CD4-positive, alpha-beta T cell (primary cell): Measurements from ENCODE around the gene AXIN2. TPM values are rescaled to one million over a fixed set of nuclear protein-coding genes. Genes with fewer than 3 reads are reported as not detected.

Experiments used
- ATAC-seq: fragments of 200-7000 bp; cut with Tn5 transposase; one replicate; pipeline ENCODE4 v1.10.0; 2022; ENCODE audit warnings: mild to moderate bottlenecking; ENCODE audit not compliant: poor library complexity
- CTCF ChIA-PET: fragments of 350-600 bp; sonication (Branson Sonifier 250); formaldehyde crosslinking; loops from one replicate; lab custom pipeline; 2021; ENCODE audit warnings: antibody characterized with exemption, inconsistent platforms; lab: Charles Lee
- POLR2A ChIA-PET: fragments of 350-600 bp; sonication (Branson Sonifier 250); formaldehyde crosslinking; loops from one replicate; lab custom pipeline; 2021; ENCODE audit warnings: antibody characterized with exemption, inconsistent platforms; lab: Charles Lee
- DNase-seq, 14 experiments: peaks; one replicate each; pipeline ENCODE4 v3.0.0-alpha.2; 2013 to 2020; ENCODE audit warnings: mixed read lengths in 2 of 14
- H3K27ac ChIP-seq, 2 donors: one replicate each; pipeline versions ENCODE4 v1.5.1 to v1.7.0; 2013; ENCODE audit warnings: low read length in 2 of 2, low read depth in 1 of 2, mild to moderate bottlenecking in 1 of 2
- H3K27me3 ChIP-seq, 2 experiments: 1 replicate in 1 of 2; 2 replicates in 1 of 2; pipeline versions ENCODE4 v1.6.1 to v1.7.0; 2013; ENCODE audit warnings: low read length in 2 of 2, control low read depth in 1 of 2, mild to moderate bottlenecking in 1 of 2, moderate library complexity in 1 of 2; ENCODE audit not compliant: insufficient read depth in 2 of 2, control insufficient read depth in 1 of 2
- H3K36me3 ChIP-seq: one replicate; pipeline ENCODE4 v1.6.1; 2013; ENCODE audit warnings: low read length, control low read depth; ENCODE audit not compliant: insufficient read depth
- H3K4me1 ChIP-seq: one replicate; pipeline ENCODE4 v1.6.1; 2013; ENCODE audit warnings: low read length, control low read depth; ENCODE audit not compliant: insufficient read depth
- H3K4me3 ChIP-seq: one replicate; pipeline ENCODE4 v1.5.1; 2013; ENCODE audit warnings: mild to moderate bottlenecking, low read length, moderate library complexity
- H3K9me3 ChIP-seq, 2 experiments: 1 replicate in 1 of 2; 2 replicates in 1 of 2; pipeline versions ENCODE4 v1.6.1 to v1.7.0; 2013; ENCODE audit warnings: low read length in 2 of 2, mild to moderate bottlenecking in 2 of 2, control low read depth in 1 of 2, moderate library complexity in 1 of 2; ENCODE audit not compliant: control insufficient read depth in 1 of 2, insufficient read depth in 1 of 2
- H3K27ac Mint-ChIP-seq: one replicate; pipeline ENCODE4 v1.8.0; 2020; ENCODE audit warnings: mixed read lengths
- H3K27me3 Mint-ChIP-seq: one replicate; pipeline ENCODE4 v1.8.0; 2021; ENCODE audit warnings: mixed read lengths
- H3K36me3 Mint-ChIP-seq: one replicate; pipeline ENCODE4 v1.8.0; 2021; ENCODE audit warnings: low read depth, mixed read lengths
- H3K4me1 Mint-ChIP-seq: one replicate; pipeline ENCODE4 v1.8.0; 2021; ENCODE audit warnings: low read depth, mixed read lengths
- H3K4me3 Mint-ChIP-seq: one replicate; pipeline ENCODE4 v1.8.0; 2020; ENCODE audit warnings: mild to moderate bottlenecking, mixed read lengths
- H3K9me3 Mint-ChIP-seq: one replicate; pipeline ENCODE4 v1.8.0; 2020; ENCODE audit warnings: mixed read lengths
- CTCF ChIP-seq: fragments of 200-600 bp; IDR thresholded peaks from one replicate; pipeline ENCODE4 v1.8.0; 2022; ENCODE audit warnings: antibody characterized with exemption, mild to moderate bottlenecking
- intact Hi-C, 2 experiments: fragments of 100-400 bp; cut with DNase I in 1 of 2; cut with micrococcal nuclease in 1 of 2; formaldehyde crosslinking; loops; one replicate each; pipeline versions ENCODE4 v1.15.1 to v1.9.0; 2023 to 2025; cut with DNase I, micrococcal nuclease
- total RNA-seq, 174 experiments: library from RNA in 2 of 174; stranded (reverse) in 2 of 174; gene quantifications; one replicate each; pipeline ENCODE4 v1.2.3 and lab custom pipeline; 2021 to 2026

AXIN2 gene
- total RNA-seq, 2 experiments from 2014 or later: 47.9 to 49.8 TPM

- POLR2A ChIA-PET: interaction anchor here (1.0 kb wide), 1 partner anchor 156 kb away, joined by 4 read pairs; no protein-coding TSS in a partner anchor
- Mint-ChIP-seq H3K36me3 (no peaks in the 10 kb centered on the region), H3K27ac (peak overlapping the region; percentile 8), H3K4me3 (no peak overlapping the region), H3K9me3 (no peaks in the 10 kb centered on the region), H3K27me3 (no peaks in the 10 kb centered on the region), H3K4me1 (peaks cover 47% of the 10 kb centered on the region)
- Histone ChIP-seq H3K4me3 (no peak overlapping the region), H3K9me3 (peaks cover 0 to 6% of the 10 kb centered on the region in 2 experiments), H3K27ac (no peak overlapping the region), H3K27me3 (no peaks in the 10 kb centered on the region), H3K4me1 (peaks cover 30% of the 10 kb centered on the region), H3K36me3 (no peaks in the 10 kb centered on the region)
- CTCF ChIA-PET: no interaction called here
- DNase-seq (no peak), ATAC-seq (no peak)
- no peak for TF ChIP-seq CTCF
- intact Hi-C loops: no loop called here
These were observed 26.2 kb upstream of the AXIN2 start for GRCh38 chr17:65587534-65588180.

GRCh38 chr17:65586899-65587298 is 25.5 kb upstream of the AXIN2 start:
- no peak overlapping the region for H3K4me3 ChIP-seq
- peaks cover 30% of the 10 kb centered on the region for H3K4me1 ChIP-seq
- H3K4me3 Mint-ChIP-seq: no peak overlapping the region
- no peaks in the 10 kb centered on the region for H3K36me3 ChIP-seq
- no peaks in the 10 kb centered on the region for H3K27me3 ChIP-seq
- peaks cover 51% of the 10 kb centered on the region for H3K4me1 Mint-ChIP-seq
- POLR2A ChIA-PET: interaction anchor here (0.8 to 1.0 kb wide), 2 partner anchors 29 to 156 kb away, joined by 3 to 4 read pairs; no protein-coding TSS in a partner anchor
- H3K27ac Mint-ChIP-seq: peak overlapping the region; percentile 8
- H3K9me3 Mint-ChIP-seq: no peaks in the 10 kb centered on the region
- no peaks in the 10 kb centered on the region for H3K36me3 Mint-ChIP-seq
- ATAC-seq (no peak), DNase-seq (no peak)
- no peak for TF ChIP-seq CTCF
- H3K27ac ChIP-seq: no peak overlapping the region
- peaks cover 0 to 6% of the 10 kb centered on the region in 2 experiments for H3K9me3 ChIP-seq
- intact Hi-C loops: no loop called here
- no peaks in the 10 kb centered on the region for H3K27me3 Mint-ChIP-seq
- CTCF ChIA-PET: no interaction called here

GRCh38 chr17:65584604-65585521 is 23.4 kb upstream of the AXIN2 start:
- ATAC-seq (peak; percentile 60), DNase-seq (no peak)
- Mint-ChIP-seq H3K27ac (peak overlapping the region; percentile 30), H3K9me3 (no peaks in the 10 kb centered on the region), H3K27me3 (no peaks in the 10 kb centered on the region), H3K4me1 (peaks cover 53% of the 10 kb centered on the region), H3K36me3 (no peaks in the 10 kb centered on the region), H3K4me3 (no peak overlapping the region)
- H3K27ac ChIP-seq: no peak overlapping the region
- ChIA-PET POLR2A (interaction anchor here (1.0 to 2.1 kb wide), 3 partner anchors 9 to 46 kb away, joined by 3 to 8 read pairs (median 4); no protein-coding TSS in a partner anchor), CTCF (no interaction called here)
- intact Hi-C loops: no loop called here
- peaks cover 30% of the 10 kb centered on the region for H3K4me1 ChIP-seq
- TF ChIP-seq CTCF: no peak
- no peaks in the 10 kb centered on the region for H3K27me3 ChIP-seq
- H3K4me3 ChIP-seq: no peak overlapping the region
- H3K9me3 ChIP-seq: peaks cover 0 to 6% of the 10 kb centered on the region in 2 experiments
- no peaks in the 10 kb centered on the region for H3K36me3 ChIP-seq
